GM18526 (cell line): Measurements from ENCODE around the gene ELFN2.

Experiments
- POLR2A ChIP-seq: IDR thresholded peaks from 3 replicates; pipeline ENCODE4 v1.6.1; 2011; ENCODE audit not compliant: insufficient read length; ENCODE audit errors: extremely low read depth

Gene ELFN2

GRCh38 chr22:37331856-37332536 lies 95.3 kb downstream of the ELFN2 start:
- no peak for TF ChIP-seq POLR2A

GRCh38 chr22:37331034-37331428 lies 96.2 kb downstream of the ELFN2 start:
- no peak for TF ChIP-seq POLR2A

GRCh38 chr22:37330200-37331033 lies 96.9 kb downstream of the ELFN2 start:
- no peak for TF ChIP-seq POLR2A

GRCh38 chr22:37329238-37330140 lies 97.8 kb downstream of the ELFN2 start:
- no peak for TF ChIP-seq POLR2A

- no peak for TF ChIP-seq POLR2A
Observed at GRCh38 chr22:37328017-37328416, 99.3 kb downstream of the ELFN2 start.

- no peak for TF ChIP-seq POLR2A
Observed at GRCh38 chr22:37326726-37327125, 100.6 kb downstream of the ELFN2 start.

- no peak for TF ChIP-seq POLR2A
Observed at GRCh38 chr22:37325039-37325395, 102.3 kb downstream of the ELFN2 start.

- TF ChIP-seq POLR2A, result no peak
Observed at GRCh38 chr22:37324340-37325038, 102.8 kb downstream of the ELFN2 start.

GRCh38 chr22:37320726-37321677 lies 106.3 kb downstream of the ELFN2 start:
- TF ChIP-seq POLR2A, result no peak

- no peak for TF ChIP-seq POLR2A
Observed at GRCh38 chr22:37319469-37319868, 107.8 kb downstream of the ELFN2 start.

- no peak for TF ChIP-seq POLR2A
Observed at GRCh38 chr22:37318364-37319109, 108.7 kb downstream of the ELFN2 start.
